HepG2 (cell line): ENCODE measurements around the gene KAZN. TPM values are rescaled to one million over a fixed set of nuclear protein-coding genes. Genes with fewer than 3 reads are reported as not detected.

ENCODE experiments used
- EEA1 ChIP-seq: sonication (generic); formaldehyde crosslinking; IDR thresholded peaks from 2 replicates; pipeline ENCODE4 v1.5.1; 2020; ENCODE audit warnings: mild to moderate bottlenecking, missing genetic modification reagents, borderline replicate concordance
- SKIL ChIP-seq: sonication (generic); formaldehyde crosslinking; IDR thresholded peaks from 2 replicates; pipeline ENCODE4 v1.8.0; 2022; ENCODE audit warnings: missing genetic modification reagents, mild to moderate bottlenecking, moderate library complexity, borderline replicate concordance
- TFDP1 ChIP-seq: IDR thresholded peaks from 2 replicates; pipeline ENCODE4 v1.6.1; 2016; ENCODE audit warnings: missing compliant biosample characterization, missing genetic modification reagents, borderline replicate concordance
- TOPORS ChIP-seq: sonication (generic); formaldehyde crosslinking; IDR thresholded peaks from 2 replicates; pipeline ENCODE4 v1.8.0; 2023; ENCODE audit warnings: mild to moderate bottlenecking, missing genetic modification reagents
- ZBTB3 ChIP-seq: sonication (generic); formaldehyde crosslinking; IDR thresholded peaks from 2 replicates; pipeline ENCODE4 v1.4.0; 2020; ENCODE audit warnings: low read depth, mild to moderate bottlenecking, moderate library complexity, missing genetic modification reagents, borderline replicate concordance
- ZNF180 ChIP-seq: sonication (generic); formaldehyde crosslinking; IDR thresholded peaks from 2 replicates; pipeline ENCODE4 v1.4.0; 2020; ENCODE audit warnings: low read depth, missing genetic modification reagents, borderline replicate concordance
- polyA plus RNA-seq, 8 experiments: library from polyadenylated mRNA; depleted of rRNA in 3 of 8; stranded (reverse) in 7 of 8; unstranded in 1 of 8; fragments of >200 nt; fragmentation: Illumina TruSeq in 4 of 8; extraction: Trizol in 4 of 8; gene quantifications; 2 replicates each; pipeline versions ENCODE4 v1.2.1 to v1.2.3, GENCODE V29; 2011 to 2016; ENCODE audit warnings: low read depth in 4 of 8, missing spikeins in 1 of 8, mixed read lengths in 1 of 8; ENCODE audit not compliant: insufficient read depth in 1 of 8
- total RNA-seq, 5 experiments: library from RNA; depleted of rRNA; stranded (reverse); fragments of >200 nt; fragmentation: Illumina TruSeq; extraction: Trizol; gene quantifications; 2 replicates each; pipeline ENCODE4 v1.2.3, GENCODE V29; 2016; ENCODE audit warnings: low read depth in 1 of 5

The KAZN gene
- total and polyA plus RNA-seq, 2 of the 13 experiments (the other 11 are each of a cell fraction or from before 2014, with no cell fraction given), result 10.4 to 13.5 TPM

GRCh38 chr1:15152318-15153183 lies 554.1 kb downstream of the KAZN start (continued):
- TF ChIP-seq ZNF180 (CRISPR knock-in tag) (no peak), SKIL (CRISPR knock-in tag) (peak; percentile 92), ZBTB3 (CRISPR knock-in tag) (no peak), TOPORS (no peak), EEA1 (CRISPR knock-in tag) (no peak), TFDP1 (CRISPR knock-in tag) (no peak)
